GM19328 (cell line): ENCODE results near the gene ZNF892.
A peak's percentile ranks its signal among the peaks of the same experiment; 100 is the strongest.
"Not testable (repeated sequence)": the region's sequence is repeated elsewhere in the genome, so short reads cannot be mapped to it uniquely, and the experiment has no call there.

ENCODE experiments used
- ATAC-seq: cut with Tn5 transposase; IDR thresholded peaks from one replicate; pipeline ENCODE4 v1.9.1; 2021; ENCODE audit warnings: mild to moderate bottlenecking, moderate library complexity; ENCODE audit not compliant: unreplicated experiment

ZNF892 gene

DNA sequence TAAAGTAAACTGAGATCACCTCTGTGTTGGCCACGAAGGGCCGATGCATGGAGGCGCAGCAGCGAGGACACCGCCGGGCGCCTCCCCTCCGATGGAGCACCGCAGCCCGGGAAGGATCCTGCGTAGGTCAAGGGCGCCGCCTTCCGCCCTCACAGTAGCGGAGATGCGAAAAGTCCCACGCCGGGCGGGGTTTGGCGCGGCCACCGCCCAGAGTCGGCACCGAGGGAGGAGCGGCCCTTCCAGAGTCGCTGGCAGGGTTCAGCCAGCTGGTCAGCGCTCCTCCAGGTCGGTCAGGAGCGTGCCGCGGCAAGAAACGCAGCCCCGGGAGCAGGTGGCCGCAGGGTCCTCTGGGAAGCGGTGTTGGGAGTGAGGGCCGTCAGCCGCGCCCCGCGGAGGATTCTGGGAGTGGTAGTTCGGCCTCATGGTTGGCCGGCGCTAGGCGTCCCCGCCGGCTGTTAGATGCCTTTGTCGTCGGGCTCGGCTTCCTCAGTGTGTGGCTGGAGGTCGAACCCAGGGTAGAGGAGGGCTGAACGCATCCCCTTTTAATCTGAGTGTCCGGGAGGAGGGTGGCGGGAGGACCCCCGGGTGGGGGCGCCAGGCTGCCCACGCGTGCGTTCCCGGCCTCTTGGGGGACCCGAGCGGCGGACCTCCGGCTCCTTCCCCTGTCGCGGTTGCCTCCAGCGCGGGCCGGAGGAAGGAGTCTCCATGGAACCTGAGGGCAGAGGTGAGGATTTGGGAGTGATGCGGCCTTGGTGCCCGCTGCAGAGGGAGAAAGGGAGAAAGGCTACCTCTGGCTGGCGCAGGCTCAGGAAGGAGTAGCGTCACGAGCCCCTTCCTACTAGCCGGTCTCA is at the start of gene ZNF892:
ZNF892 (plus strand) TSS at position 411 of the 851 bp plus-strand sequence; CDS start at position 706, 295 bp downstream.
- peak; percentile 93 for ATAC-seq

DNA sequence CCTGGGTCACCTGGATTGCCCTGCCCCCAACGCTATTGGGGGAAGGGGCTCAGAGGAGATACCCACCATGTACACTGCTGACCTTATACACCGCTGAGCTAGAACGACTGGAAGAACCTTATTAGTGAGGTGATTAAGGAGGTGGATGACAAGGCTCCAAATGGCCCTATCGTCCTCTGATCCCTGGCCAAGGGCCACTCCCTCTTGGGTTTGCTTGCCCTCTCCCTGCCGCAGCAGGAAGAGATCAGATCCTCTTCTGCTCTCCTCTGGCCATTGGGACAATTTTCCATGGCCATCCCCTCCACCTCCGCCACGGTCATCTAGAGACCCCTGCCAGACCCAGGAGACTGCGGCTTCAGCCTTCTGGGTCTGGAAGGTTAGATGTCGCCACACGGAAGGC is 48.9 kb upstream of the ZNF892 start:
- ATAC-seq = no peak

GRCh38 chr2:95158891-95159619 is 48.3 kb upstream of the ZNF892 start:
- peak; percentile 58 for ATAC-seq

DNA sequence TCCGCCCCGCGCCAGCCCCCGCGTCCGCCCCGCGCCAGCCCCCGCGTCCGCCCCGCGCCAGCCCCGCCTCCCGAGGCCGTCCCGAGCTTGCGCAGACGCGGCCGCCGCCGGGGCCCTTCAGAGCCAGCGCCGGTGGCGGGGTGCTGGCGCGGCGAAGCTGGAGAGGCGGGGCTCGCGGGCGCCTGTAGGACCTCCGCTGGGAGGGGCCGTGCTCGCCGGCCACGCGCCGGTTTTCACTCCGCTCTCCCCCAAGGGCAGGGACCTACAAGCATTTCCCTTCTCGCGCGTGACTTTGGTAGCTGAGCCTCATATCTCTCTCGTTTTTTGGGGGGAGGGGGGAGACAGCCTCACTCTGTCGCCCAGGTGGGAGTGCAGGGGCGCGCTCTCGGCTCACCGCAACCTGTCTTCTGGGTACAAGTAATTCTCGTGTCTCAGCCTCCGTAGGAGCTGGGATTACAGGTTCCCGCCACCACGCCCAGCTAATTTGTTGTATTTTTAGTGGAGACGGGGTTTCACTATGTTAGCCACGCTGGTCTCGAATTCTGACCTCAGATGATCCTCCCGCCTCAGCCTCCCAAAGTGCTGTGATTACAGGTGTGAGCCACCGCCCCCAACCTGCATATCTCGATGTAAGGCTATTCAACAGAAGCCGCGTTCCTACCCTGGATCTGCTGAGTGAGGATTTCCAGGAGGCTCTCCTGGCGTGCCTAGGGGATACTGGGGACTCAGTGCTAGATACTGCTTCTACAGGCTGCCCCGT is 47.5 kb upstream of the ZNF892 start, which contains the start of gene ZNF514:
ZNF514 (minus strand) TSS at position 159 of the 760 bp plus-strand sequence. CDS start 6,595 bp downstream, outside the sequence.
- peak; percentile 88 for ATAC-seq

DNA sequence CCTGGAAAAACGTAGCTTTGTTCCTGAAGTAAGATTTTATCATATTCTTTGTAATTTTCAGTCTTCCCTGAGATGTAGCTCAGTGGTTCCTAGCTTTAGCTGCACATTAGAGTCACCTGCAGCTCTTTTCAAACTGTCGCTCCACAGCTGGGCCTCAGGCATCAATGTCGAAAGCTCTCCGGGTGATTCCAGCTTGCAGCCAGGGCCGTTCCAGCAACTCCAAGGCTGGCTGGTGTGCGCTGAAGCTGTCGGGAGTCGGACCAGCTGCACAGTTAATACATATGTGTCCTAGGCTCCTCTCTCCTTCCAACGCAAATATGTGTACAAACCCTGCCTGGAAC is 42.3 kb upstream of the ZNF892 start:
- ATAC-seq = peak; percentile 7

DNA sequence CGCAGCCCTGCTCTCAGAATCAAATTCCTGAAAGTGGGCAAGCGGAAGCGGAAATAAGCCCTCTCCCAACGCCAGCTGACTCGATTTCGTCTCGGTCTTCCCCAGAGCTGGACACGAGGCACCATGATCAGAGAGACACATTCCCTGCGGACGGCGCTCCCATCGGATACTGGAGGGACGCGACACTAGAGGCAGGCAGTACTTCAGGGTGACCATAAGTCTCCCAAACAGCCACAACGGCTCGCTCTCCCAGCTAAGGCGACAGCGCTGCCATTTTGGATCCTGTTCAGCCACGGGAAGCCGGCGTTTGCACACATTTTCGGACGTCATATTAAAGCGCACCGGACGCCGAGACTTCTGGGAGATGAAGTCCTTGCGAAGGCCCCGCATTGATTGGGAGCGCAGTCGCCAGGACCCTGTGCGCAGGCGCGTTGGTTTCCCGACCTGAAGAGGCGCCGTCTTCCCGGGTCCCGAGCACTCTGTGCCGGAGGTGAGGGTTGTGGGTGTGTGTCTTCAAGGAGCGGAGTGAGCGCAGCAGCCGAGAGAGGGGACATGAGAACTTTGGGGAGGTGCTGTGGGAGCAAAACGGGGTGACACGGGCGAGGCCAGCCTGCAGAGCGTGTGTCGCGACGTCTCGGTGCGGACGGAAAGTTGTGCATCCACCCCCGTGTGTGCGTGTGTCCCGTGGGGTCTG is 41.8 kb upstream of the ZNF892 start, which contains the start of gene ZNF2:
ZNF2 (plus strand) TSS at position 439 of the 694 bp plus-strand sequence. CDS start 10,418 bp downstream, outside the sequence.
- ATAC-seq = peak; percentile 92

DNA sequence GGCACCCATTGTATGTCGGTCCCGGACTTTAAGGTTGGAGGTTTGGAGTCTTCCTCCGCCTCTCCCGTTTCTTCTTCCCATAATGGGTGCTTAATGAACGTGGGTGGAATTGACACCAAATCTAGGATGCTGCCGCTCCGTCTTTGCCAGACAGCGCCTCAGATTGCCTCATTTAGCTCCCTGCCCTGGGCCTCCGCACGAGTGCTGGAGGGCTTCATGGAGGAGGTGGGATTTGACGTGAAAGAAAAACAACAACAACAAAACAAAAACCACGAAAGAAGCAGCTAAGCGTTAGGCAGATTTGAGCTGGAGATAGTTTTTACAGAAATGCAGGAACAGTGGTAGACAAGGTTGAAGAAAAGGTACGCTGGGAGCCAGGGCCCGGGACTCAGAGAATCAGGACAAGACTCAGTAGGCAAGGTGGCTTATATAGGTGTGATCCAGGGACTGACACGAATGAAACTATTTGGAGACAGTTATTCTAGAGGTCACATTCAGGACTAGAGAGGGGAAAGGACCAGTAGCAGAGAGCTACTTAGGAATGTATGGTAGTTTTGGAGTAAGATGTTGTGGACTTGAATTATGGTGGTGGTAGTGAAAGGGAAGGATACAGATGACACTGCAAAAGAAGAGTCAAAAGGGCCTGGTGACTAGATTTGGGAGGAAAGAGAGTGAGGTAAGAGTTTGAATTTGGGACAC is 41.1 kb upstream of the ZNF892 start:
- ATAC-seq = peak; percentile 5

GRCh38 chr2:95171902-95172301 is 35.4 kb upstream of the ZNF892 start:
- ATAC-seq = no peak

DNA sequence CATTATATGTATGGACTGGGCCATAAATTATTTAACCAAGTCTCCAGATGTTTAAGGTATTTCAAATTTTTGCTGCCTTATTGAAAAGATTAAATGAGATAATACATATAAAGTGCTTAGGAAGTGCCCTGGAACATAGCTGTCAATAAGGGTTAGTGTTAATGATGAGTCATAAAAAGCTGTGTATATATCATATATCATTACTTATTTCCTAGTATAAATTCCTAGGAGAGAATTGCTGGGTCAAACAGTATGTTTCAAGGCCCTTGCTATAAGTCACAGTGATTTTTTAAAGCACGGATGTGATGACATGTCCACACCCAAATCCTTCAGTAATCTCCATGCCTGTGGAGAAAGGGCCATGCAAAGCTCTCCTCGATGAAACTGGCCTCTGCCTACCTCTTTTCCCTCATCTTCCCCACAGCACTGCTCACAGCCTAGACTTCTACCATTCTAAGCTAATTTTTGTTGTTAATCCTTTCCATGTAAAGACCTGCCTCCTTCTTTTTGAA is 33.2 kb upstream of the ZNF892 start:
- ATAC-seq = no peak

DNA sequence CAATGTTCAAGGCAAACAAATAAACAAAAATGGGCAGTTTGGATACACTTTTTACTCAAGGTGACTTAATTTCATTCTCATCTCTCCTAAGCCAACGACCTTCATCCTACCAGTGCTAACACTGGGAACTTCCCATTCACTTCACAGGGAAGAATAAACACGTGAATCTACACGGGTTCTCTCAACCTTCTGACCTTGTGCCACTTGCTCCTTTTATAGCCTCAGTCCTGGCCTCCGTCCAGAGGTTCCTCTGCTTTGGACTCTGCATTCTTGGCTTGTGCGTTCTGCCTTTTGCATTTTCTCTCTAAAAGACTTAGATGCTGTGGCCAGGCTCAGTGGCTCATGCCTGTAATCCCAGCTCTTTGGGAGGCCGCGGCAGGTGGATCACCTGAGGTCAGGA is 27.9 kb upstream of the ZNF892 start:
- no peak for ATAC-seq

GRCh38 chr2:95181774-95182173 is 25.5 kb upstream of the ZNF892 start:
- no peak for ATAC-seq

- no peak for ATAC-seq
Measured at GRCh38 chr2:95185197-95185596, 22.1 kb upstream of the ZNF892 start.

DNA sequence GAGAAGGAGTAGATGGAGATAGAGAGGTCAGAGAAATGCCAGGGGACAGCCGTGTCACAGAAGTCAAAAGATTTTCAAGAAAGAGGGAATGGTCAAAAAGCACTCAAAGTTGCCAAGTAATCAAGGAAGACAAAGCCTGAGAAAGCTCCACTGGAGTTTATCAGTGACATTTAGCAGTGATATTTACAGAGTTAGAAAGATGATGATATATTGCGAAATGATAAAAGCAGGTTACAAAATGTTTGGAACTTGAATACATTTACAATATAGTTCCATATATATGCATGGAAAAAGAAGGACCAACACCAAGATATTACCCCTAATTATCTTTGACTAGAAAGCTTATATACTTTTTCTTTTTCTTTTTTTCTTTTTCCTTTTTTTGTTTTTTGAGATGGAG is 21.3 kb upstream of the ZNF892 start:
- ATAC-seq = no peak

- ATAC-seq = not testable (repeated sequence)
Measured at GRCh38 chr2:95192956-95193355, 14.4 kb upstream of the ZNF892 start.

GRCh38 chr2:95203911-95204310 is 3.4 kb upstream of the ZNF892 start:
- no peak for ATAC-seq

DNA sequence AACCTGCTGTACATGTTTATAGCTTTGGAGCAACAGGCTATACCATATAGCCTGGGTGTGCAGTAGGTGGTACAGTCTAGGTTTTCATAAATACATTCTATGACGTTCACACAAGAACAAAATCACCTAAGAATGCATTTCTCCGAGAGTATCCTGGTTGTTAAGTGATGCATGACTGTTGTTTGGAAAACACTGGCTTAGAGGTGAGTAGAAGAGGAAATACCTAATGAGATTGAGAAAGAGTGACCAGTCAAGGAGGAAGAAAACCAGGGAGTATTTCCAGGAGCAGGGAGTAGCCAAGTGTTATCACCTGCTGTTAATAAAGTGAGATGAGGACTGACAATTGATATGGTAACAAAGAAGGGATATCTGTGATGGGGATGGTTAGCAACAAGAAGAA is 2.9 kb upstream of the ZNF892 start:
- no peak for ATAC-seq

DNA sequence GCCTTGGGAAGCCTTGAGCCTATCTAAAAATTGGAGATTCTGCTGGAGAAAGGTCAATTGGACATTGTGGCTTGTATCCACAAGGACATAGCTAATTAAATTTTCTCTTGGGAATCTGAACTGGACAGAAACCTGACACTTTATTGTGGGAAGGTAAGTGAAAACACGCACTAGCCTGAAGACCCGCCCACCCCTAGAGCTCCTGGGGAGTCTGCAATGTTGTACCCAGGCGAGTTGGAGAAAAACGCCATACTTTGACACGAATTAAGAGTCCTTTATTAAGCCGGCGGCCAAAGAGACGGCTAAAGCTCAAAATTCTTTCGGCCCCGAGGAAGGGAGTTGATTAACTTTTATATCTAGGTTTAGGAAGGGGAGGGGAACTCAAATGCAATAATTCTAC is 1.2 kb upstream of the ZNF892 start:
- ATAC-seq = no peak

- ATAC-seq = no peak
Measured at GRCh38 chr2:95208106-95208505, 785 bp downstream of the ZNF892 start.

- no peak for ATAC-seq
Measured at GRCh38 chr2:95215018-95215612, 7.8 kb downstream of the ZNF892 start.
